Anterior cingulate cortex (tissue), 58 donors: ENCODE results near the gene ELP1.
"Not testable (repeated sequence)": the region's sequence is repeated elsewhere in the genome, so short reads cannot be mapped to it uniquely, and the experiment has no call there.

ENCODE experiments used
- DNase-seq, 58 donors: peaks; one replicate each; lab custom pipeline; 2025; lab: John Stamatoyannopoulos, UW

Gene ELP1

GRCh38 chr9:108859459-108860114 is 74.3 kb downstream of the ELP1 start:
- DNase-seq, result no peak

GRCh38 chr9:108857572-108857971 is 76.4 kb downstream of the ELP1 start:
- no peak for DNase-seq

GRCh38 chr9:108855888-108856287 is 78.0 kb downstream of the ELP1 start, which contains the start of gene ACTL7B:
Gene ACTL7B (minus strand): TSS chr9:108855986. CDS start chr9:108855930, 56 bp downstream.
- DNase-seq, result no peak

GRCh38 chr9:108855529-108855886 is 78.4 kb downstream of the ELP1 start:
- no peak for DNase-seq

- DNase-seq, result no peak
These were observed 79.0 kb downstream of the ELP1 start for GRCh38 chr9:108854641-108855528.

GRCh38 chr9:108854094-108854493 is 79.8 kb downstream of the ELP1 start:
- DNase-seq, result no peak

GRCh38 chr9:108852079-108852478 is 81.8 kb downstream of the ELP1 start:
- DNase-seq, result no peak

GRCh38 chr9:108851138-108851537 is 82.8 kb downstream of the ELP1 start:
- no peak for DNase-seq

- DNase-seq, result no peak
These were observed 83.5 kb downstream of the ELP1 start for GRCh38 chr9:108850293-108850897.

GRCh38 chr9:108848296-108848695 is 85.6 kb downstream of the ELP1 start:
- not testable (repeated sequence) for DNase-seq

GRCh38 chr9:108845947-108846346 is 88.0 kb downstream of the ELP1 start:
- DNase-seq, result no peak

GRCh38 chr9:108845507-108845906 is 88.4 kb downstream of the ELP1 start:
- no peak for DNase-seq

GRCh38 chr9:108844856-108845255 is 89.1 kb downstream of the ELP1 start:
- DNase-seq, result no peak

- no peak for DNase-seq
These were observed 89.5 kb downstream of the ELP1 start for GRCh38 chr9:108844391-108844790.

GRCh38 chr9:108842610-108843295 is 91.2 kb downstream of the ELP1 start:
- DNase-seq, result no peak

GRCh38 chr9:108839561-108839960 is 94.4 kb downstream of the ELP1 start:
- not testable (repeated sequence) for DNase-seq

- DNase-seq, result no peak
These were observed 95.9 kb downstream of the ELP1 start for GRCh38 chr9:108838017-108838416.

- DNase-seq, result no peak
These were observed 96.4 kb downstream of the ELP1 start for GRCh38 chr9:108837530-108837929.

- DNase-seq, result no peak
These were observed 97.1 kb downstream of the ELP1 start for GRCh38 chr9:108836781-108837180.

GRCh38 chr9:108836319-108836718 is 97.6 kb downstream of the ELP1 start:
- no peak for DNase-seq

GRCh38 chr9:108835831-108836230 is 98.1 kb downstream of the ELP1 start:
- DNase-seq, result no peak
